Neuronal stem cell (in vitro differentiated cells): ENCODE results near the gene AOC2.

ENCODE experiments used
- DNase-seq: peaks from one replicate; pipeline ENCODE4 v3.0.0-alpha.2; 2013; ENCODE audit warnings: low spot score
- H2AFZ ChIP-seq: one replicate; pipeline ENCODE4 v1.6.1; 2013; ENCODE audit warnings: mild to moderate bottlenecking, low read length, inconsistent platforms
- H2AK5ac ChIP-seq: 2 replicates; pipeline ENCODE4 v1.6.1; 2013; ENCODE audit warnings: low read depth, mild to moderate bottlenecking, inconsistent platforms, low read length, moderate library complexity, mixed read lengths
- H2BK120ac ChIP-seq: 2 replicates; pipeline ENCODE4 v1.6.1; 2013; ENCODE audit warnings: low read depth, mild to moderate bottlenecking, inconsistent platforms, low read length, moderate library complexity, mixed read lengths
- H2BK12ac ChIP-seq: one replicate; pipeline ENCODE4 v1.6.1; 2013; ENCODE audit warnings: low read length, inconsistent platforms
- H2BK15ac ChIP-seq: 2 replicates; pipeline ENCODE4 v1.6.1; 2013; ENCODE audit warnings: mild to moderate bottlenecking, low read length, inconsistent platforms, mixed read lengths
- H2BK5ac ChIP-seq: one replicate; pipeline ENCODE4 v1.6.1; 2013; ENCODE audit warnings: inconsistent platforms, mild to moderate bottlenecking, low read length, moderate library complexity
- H3K14ac ChIP-seq: one replicate; pipeline ENCODE4 v1.6.1; 2013; ENCODE audit warnings: low read length, inconsistent platforms
- H3K18ac ChIP-seq: 2 replicates; pipeline ENCODE4 v1.6.1; 2013; ENCODE audit warnings: low read length, inconsistent platforms
- H3K23ac ChIP-seq: 2 replicates; pipeline ENCODE4 v1.6.1; 2013; ENCODE audit warnings: low read depth, mild to moderate bottlenecking, mixed read lengths, low read length, inconsistent platforms; ENCODE audit not compliant: poor library complexity
- H3K27ac ChIP-seq: replicated peaks from 3 replicates; pipeline ENCODE4 v1.5.1; 2013; ENCODE audit warnings: low read length, inconsistent platforms
- H3K27me3 ChIP-seq, 3 experiments: 2 replicates each; pipeline ENCODE4 v1.6.1; 2013; ENCODE audit warnings: low read length in 3 of 3, mild to moderate bottlenecking in 2 of 3, inconsistent platforms in 1 of 3, low read depth in 1 of 3, mixed read lengths in 1 of 3, moderate library complexity in 1 of 3; ENCODE audit not compliant: control insufficient read depth in 3 of 3, insufficient read depth in 3 of 3
- H3K36me3 ChIP-seq, 2 donors: replicated peaks in 1 of 2; 2 replicates each; pipeline ENCODE4 v1.6.1; 2013; ENCODE audit warnings: low read length in 2 of 2; ENCODE audit not compliant: control insufficient read depth in 2 of 2, insufficient read depth in 2 of 2
- H3K4ac ChIP-seq: 2 replicates; pipeline ENCODE4 v1.6.1; 2013; ENCODE audit warnings: inconsistent platforms, mild to moderate bottlenecking, low read length, moderate library complexity
- H3K4me1 ChIP-seq, 2 donors: 1 replicate in 1 of 2; 2 replicates in 1 of 2; pipeline ENCODE4 v1.6.1; 2013; ENCODE audit warnings: low read length in 2 of 2, low read depth in 1 of 2; ENCODE audit not compliant: control insufficient read depth in 2 of 2, insufficient read depth in 1 of 2
- H3K4me2 ChIP-seq: one replicate; pipeline ENCODE4 v1.6.1; 2013; ENCODE audit warnings: mild to moderate bottlenecking, low read length, inconsistent platforms; ENCODE audit not compliant: insufficient read depth, poor library complexity, severe bottlenecking
- H3K4me3 ChIP-seq, 2 donors: 2 replicates each; pipeline ENCODE4 v1.5.1; 2013; ENCODE audit warnings: low read length in 2 of 2, mild to moderate bottlenecking in 2 of 2, inconsistent platforms in 1 of 2, moderate library complexity in 1 of 2
- H3K79me1 ChIP-seq: one replicate; pipeline ENCODE4 v1.6.1; 2013; ENCODE audit warnings: low read depth, mild to moderate bottlenecking, inconsistent platforms, low read length, moderate library complexity
- H3K9ac ChIP-seq: one replicate; pipeline ENCODE4 v1.6.1; 2013; ENCODE audit warnings: mild to moderate bottlenecking, low read depth, low read length, inconsistent platforms; ENCODE audit not compliant: poor library complexity
- H3K9me3 ChIP-seq, 2 donors: replicated peaks in 1 of 2; 2 replicates each; pipeline versions ENCODE3 to v1.6.1; 2013; ENCODE audit warnings: low read length in 2 of 2, mild to moderate bottlenecking in 2 of 2, inconsistent platforms in 1 of 2, low read depth in 1 of 2, mixed read lengths in 1 of 2, moderate library complexity in 1 of 2; ENCODE audit not compliant: control insufficient read depth in 2 of 2, insufficient read depth in 1 of 2
- H4K8ac ChIP-seq: one replicate; pipeline ENCODE4 v1.6.1; 2013; ENCODE audit warnings: low read depth, mild to moderate bottlenecking, inconsistent platforms, low read length, moderate library complexity
- H4K91ac ChIP-seq: one replicate; pipeline ENCODE4 v1.6.1; 2013; ENCODE audit warnings: low read length, low read depth, mild to moderate bottlenecking, inconsistent platforms; ENCODE audit not compliant: poor library complexity
- whole genome bisulfite sequencing, 2 donors: extraction: QIAGEN DNeasy Blood & Tissue Kit; methylation state at CpG; one replicate each; pipeline ENCODE4 v1.1.7; 2013; ENCODE audit warnings: missing lambda C conversion rate in 2 of 2, mixed read lengths in 1 of 2; ENCODE audit not compliant: insufficient read length in 2 of 2, insufficient replicate concordance in 1 of 2; ENCODE audit errors: extremely low coverage in 2 of 2; 5-methylcytosine and 5-hydroxymethylcytosine counted together

The AOC2 gene

DNA sequence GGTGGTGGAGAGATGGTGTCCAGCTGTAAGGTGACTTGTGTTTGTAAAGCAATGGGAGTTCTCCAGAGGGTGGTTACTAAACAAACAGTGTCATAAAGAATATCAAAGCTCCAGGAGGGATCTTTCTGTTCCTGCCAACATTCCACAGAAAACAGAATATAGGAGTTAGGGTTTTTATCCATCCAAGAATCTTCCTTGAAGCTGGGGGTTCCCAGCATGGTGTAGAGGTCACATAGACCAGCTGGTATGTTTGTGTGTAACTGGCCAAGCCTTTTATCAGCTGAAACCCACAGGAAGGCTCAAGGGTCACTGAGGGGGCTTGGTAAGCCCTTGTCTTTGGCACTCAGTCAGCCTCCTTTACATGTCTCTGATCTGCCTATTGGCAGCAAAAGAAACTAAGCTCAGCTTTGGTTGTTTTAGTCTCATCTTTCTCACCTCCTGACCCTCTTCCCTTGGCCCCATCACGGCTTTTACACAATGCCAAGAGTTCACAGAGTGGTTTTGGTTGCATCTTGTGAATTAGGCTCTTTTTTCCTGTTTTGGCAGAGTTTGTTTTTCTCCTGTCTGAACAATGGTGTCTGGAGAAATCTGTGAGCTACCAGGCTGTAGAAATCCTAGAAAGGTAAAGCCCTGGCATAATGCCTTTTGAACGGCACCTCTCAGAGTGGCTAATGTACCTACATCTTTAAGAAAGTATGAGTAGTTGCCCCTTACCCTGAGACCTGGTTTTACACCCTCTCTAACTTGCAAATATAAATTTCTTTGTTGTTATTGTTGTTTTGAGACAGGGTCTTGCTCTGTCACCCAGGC, 41.1 kb upstream of the AOC2 start:
- H2AFZ ChIP-seq = peak overlapping the region; percentile 31
- no peak overlapping the region for H3K9ac ChIP-seq
- no peak overlapping the region for H4K91ac ChIP-seq
- H3K18ac ChIP-seq = no peak overlapping the region
- H2BK15ac ChIP-seq = no peak overlapping the region
- no peak overlapping the region for H3K4me3 ChIP-seq
- no peak overlapping the region for H2BK12ac ChIP-seq
- H3K4me2 ChIP-seq = no peak overlapping the region
- no CpG with 5 or more reads among the region's 2 CpGs for WGBS, 2 donors
- no peaks in the 10 kb centered on the region for H3K36me3 ChIP-seq
- no peak overlapping the region for H2BK5ac ChIP-seq
- no peak for DNase-seq
- no peak overlapping the region for H3K14ac ChIP-seq
- H2BK120ac ChIP-seq = no peak overlapping the region
- H2AK5ac ChIP-seq = no peak overlapping the region
- peaks cover 5 to 13% of the 10 kb centered on the region in 2 donors for H3K4me1 ChIP-seq
- no peak overlapping the region for H3K4ac ChIP-seq
- no peak overlapping the region for H4K8ac ChIP-seq
- no peak overlapping the region for H3K27ac ChIP-seq
- H3K23ac ChIP-seq = no peak overlapping the region
- peaks cover 0 to 2% (median 0%) of the 10 kb centered on the region in 3 experiments for H3K27me3 ChIP-seq
- peaks cover 0 to 4% of the 10 kb centered on the region in 2 donors for H3K9me3 ChIP-seq
- H3K79me1 ChIP-seq = no peaks in the 10 kb centered on the region

- no peaks in the 10 kb centered on the region for H3K79me1 ChIP-seq
- H3K27me3 ChIP-seq = peaks cover 0 to 2% (median 0%) of the 10 kb centered on the region in 3 experiments
- no peak overlapping the region for H2BK12ac ChIP-seq
- H4K8ac ChIP-seq = no peak overlapping the region
- no peak overlapping the region for H3K18ac ChIP-seq
- H3K23ac ChIP-seq = no peak overlapping the region
- no peak overlapping the region for H4K91ac ChIP-seq
- no peak for DNase-seq
- H2BK120ac ChIP-seq = no peak overlapping the region
- H2BK15ac ChIP-seq = no peak overlapping the region
- H3K9ac ChIP-seq = no peak overlapping the region
- H3K14ac ChIP-seq = no peak overlapping the region
- no peak overlapping the region for H2BK5ac ChIP-seq
- H3K27ac ChIP-seq = no peak overlapping the region
- peaks cover 0 to 6% of the 10 kb centered on the region in 2 donors for H3K36me3 ChIP-seq
- H2AFZ ChIP-seq = no peak overlapping the region
- no peak overlapping the region for H3K4me3 ChIP-seq
- no peaks in the 10 kb centered on the region for H3K9me3 ChIP-seq
- no peak overlapping the region for H3K4me2 ChIP-seq
- H2AK5ac ChIP-seq = no peak overlapping the region
- peaks cover 2 to 13% of the 10 kb centered on the region in 2 donors for H3K4me1 ChIP-seq
- H3K4ac ChIP-seq = no peak overlapping the region
- no CpG with 5 or more reads among the region's 1 CpG for WGBS, 2 donors
Measured at GRCh38 chr17:42804918-42805367, 39.4 kb upstream of the AOC2 start.

DNA sequence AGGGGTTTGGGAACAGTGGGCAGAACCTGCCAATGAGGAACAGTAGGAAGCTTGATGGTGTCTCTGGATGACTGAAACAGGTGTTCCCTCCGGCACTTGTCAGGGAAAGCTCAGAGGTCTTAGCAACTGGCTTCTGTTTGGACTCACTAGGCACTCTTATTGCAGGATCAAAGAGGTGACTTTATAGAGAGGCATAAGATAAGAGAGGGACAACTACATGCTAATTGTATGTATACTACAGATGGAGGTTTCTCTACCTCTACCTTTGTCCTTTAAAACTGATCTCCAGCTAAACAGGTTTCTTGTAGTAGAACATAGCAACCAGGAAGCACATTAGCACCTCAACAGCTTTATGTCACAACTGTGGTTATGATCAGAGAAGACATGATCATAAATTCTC, 38.1 kb upstream of the AOC2 start:
- H3K4ac ChIP-seq = no peak overlapping the region
- no peak overlapping the region for H2BK5ac ChIP-seq
- no peak overlapping the region for H4K91ac ChIP-seq
- no peak for DNase-seq
- no peak overlapping the region for H3K4me3 ChIP-seq
- no peak overlapping the region for H2AK5ac ChIP-seq
- H3K36me3 ChIP-seq = peaks cover under 1 to 19% of the 10 kb centered on the region in 2 donors
- no peak overlapping the region for H2BK120ac ChIP-seq
- no peak overlapping the region for H2BK15ac ChIP-seq
- peaks cover 2 to 13% of the 10 kb centered on the region in 2 donors for H3K4me1 ChIP-seq
- H3K79me1 ChIP-seq = no peaks in the 10 kb centered on the region
- H2AFZ ChIP-seq = no peak overlapping the region
- no peaks in the 10 kb centered on the region for H3K27me3 ChIP-seq
- H3K27ac ChIP-seq = no peak overlapping the region
- no peak overlapping the region for H3K9ac ChIP-seq
- no peaks in the 10 kb centered on the region for H3K9me3 ChIP-seq
- no peak overlapping the region for H3K14ac ChIP-seq
- H3K4me2 ChIP-seq = no peak overlapping the region
- H3K18ac ChIP-seq = no peak overlapping the region
- H4K8ac ChIP-seq = no peak overlapping the region
- no peak overlapping the region for H2BK12ac ChIP-seq
- H3K23ac ChIP-seq = no peak overlapping the region
- WGBS, 2 donors = no CpG with 5 or more reads among the region's 1 CpG

DNA sequence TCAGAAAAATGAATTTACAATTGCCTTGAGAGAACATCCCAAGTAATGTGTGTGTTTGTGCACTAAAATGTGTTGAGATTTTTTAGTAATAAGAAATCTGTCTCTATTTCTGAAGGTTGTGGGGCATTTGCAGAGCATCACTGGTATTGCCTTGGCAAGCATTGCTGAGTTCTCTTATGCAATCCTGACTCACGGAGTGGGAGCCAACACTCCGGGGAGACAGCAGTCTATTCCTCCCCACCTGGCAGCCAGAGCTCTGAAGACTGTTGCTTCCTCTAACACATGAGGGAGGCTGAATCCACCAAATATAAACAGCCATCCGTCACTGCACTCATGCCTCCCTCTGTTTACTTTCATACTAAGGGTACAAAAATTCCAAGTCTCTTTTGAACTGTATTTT, 35.1 kb upstream of the AOC2 start:
- H2AK5ac ChIP-seq = no peak overlapping the region
- H3K4me3 ChIP-seq = no peak overlapping the region
- H4K91ac ChIP-seq = no peak overlapping the region
- H3K23ac ChIP-seq = no peak overlapping the region
- H2BK15ac ChIP-seq = no peak overlapping the region
- no peak overlapping the region for H3K14ac ChIP-seq
- no peaks in the 10 kb centered on the region for H3K9me3 ChIP-seq
- H3K4me1 ChIP-seq = no peaks in the 10 kb centered on the region
- H3K18ac ChIP-seq = no peak overlapping the region
- WGBS, 2 donors = no CpG with 5 or more reads among the region's 3 CpGs
- no peak overlapping the region for H4K8ac ChIP-seq
- H3K27ac ChIP-seq = no peak overlapping the region
- no peak overlapping the region for H2BK5ac ChIP-seq
- H3K4ac ChIP-seq = no peak overlapping the region
- no peak overlapping the region for H2BK120ac ChIP-seq
- H2AFZ ChIP-seq = no peak overlapping the region
- H3K27me3 ChIP-seq = no peaks in the 10 kb centered on the region
- H2BK12ac ChIP-seq = no peak overlapping the region
- no peaks in the 10 kb centered on the region for H3K79me1 ChIP-seq
- no peak overlapping the region for H3K4me2 ChIP-seq
- peaks cover 6 to 36% of the 10 kb centered on the region in 2 donors for H3K36me3 ChIP-seq
- DNase-seq = no peak
- H3K9ac ChIP-seq = no peak overlapping the region
